ENCODE results near the gene KIAA0232.
"Not testable (repeated sequence)": the region's sequence is repeated elsewhere in the genome, so short reads cannot be mapped to it uniquely, and the experiment has no call there.

KIAA0232 gene

DNA sequence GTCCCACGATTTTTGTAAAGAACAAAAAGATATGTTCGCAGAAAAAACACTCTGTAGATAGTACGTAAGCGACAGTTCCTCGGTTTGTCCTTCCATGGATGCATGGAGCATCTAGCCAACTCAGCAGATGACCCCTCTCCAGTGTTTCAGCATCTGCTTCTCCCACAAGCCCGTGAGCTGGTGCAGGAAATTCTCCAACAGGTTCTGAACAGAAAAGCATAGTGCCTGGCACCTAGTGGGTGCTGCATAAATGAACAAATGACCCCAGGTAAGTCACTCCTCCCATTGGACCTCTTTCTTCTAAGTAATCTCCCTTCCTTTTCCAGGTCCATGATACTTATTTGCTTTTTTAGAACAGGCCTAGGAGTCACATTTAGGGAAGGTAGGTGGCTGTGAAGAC lies 966 bp upstream of the KIAA0232 start:
- Histone ChIP-seq H3K27me3 (no peaks in the 10 kb centered on the region; the same call in 1 of the 2 replicates), H3K4me3 (ENCODE audit: low read depth, low read length) (peak overlapping the region; percentile 58), H3K9me3 (no peaks in the 10 kb centered on the region), H3K36me3 (peaks cover 4% of the 10 kb centered on the region; the same call in 1 of the 2 replicates), H3K4me1 (0 out of 2 replicates have a peak, but pooled peaks cover 2% of the 10 kb centered on the region)
- no peak for DNase-seq
- TF ChIP-seq, protein P1, sequence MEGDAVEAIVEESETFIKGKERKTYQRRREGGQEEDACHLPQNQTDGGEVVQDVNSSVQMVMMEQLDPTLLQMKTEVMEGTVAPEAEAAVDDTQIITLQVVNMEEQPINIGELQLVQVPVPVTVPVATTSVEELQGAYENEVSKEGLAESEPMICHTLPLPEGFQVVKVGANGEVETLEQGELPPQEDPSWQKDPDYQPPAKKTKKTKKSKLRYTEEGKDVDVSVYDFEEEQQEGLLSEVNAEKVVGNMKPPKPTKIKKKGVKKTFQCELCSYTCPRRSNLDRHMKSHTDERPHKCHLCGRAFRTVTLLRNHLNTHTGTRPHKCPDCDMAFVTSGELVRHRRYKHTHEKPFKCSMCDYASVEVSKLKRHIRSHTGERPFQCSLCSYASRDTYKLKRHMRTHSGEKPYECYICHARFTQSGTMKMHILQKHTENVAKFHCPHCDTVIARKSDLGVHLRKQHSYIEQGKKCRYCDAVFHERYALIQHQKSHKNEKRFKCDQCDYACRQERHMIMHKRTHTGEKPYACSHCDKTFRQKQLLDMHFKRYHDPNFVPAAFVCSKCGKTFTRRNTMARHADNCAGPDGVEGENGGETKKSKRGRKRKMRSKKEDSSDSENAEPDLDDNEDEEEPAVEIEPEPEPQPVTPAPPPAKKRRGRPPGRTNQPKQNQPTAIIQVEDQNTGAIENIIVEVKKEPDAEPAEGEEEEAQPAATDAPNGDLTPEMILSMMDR (IDR thresholded peaks at IDR 0.05; ENCODE audit: low read depth, low read length) = no peak

DNA sequence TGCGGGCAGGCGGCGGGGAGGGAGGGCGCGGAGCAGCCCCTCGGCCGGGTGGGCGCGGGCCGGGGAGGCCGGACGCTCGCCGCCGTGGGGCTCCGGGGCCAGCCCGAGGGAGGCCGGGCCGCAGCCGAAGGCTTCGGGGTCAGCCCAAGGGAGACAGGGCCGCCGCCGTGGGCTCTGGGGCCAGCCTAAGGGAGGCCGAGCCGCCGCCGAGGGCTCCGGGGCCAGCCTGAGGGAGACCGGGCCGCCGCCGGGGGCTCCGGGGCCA lies 251 bp downstream of the KIAA0232 start:
- TF ChIP-seq, protein P1 (IDR thresholded peaks at IDR 0.05; ENCODE audit: low read depth, low read length) = no peak
- Histone ChIP-seq H3K27me3 (no peaks in the 10 kb centered on the region; the same call in 1 of the 2 replicates), H3K4me3 (ENCODE audit: low read depth, low read length) (peak overlapping the region; percentile 92), H3K4me1 (0 out of 2 replicates have a peak, but pooled peaks cover 2% of the 10 kb centered on the region), H3K9me3 (no peaks in the 10 kb centered on the region), H3K36me3 (peaks cover 4% of the 10 kb centered on the region; the same call in 1 of the 2 replicates)
- DNase-seq = no peak

DNA sequence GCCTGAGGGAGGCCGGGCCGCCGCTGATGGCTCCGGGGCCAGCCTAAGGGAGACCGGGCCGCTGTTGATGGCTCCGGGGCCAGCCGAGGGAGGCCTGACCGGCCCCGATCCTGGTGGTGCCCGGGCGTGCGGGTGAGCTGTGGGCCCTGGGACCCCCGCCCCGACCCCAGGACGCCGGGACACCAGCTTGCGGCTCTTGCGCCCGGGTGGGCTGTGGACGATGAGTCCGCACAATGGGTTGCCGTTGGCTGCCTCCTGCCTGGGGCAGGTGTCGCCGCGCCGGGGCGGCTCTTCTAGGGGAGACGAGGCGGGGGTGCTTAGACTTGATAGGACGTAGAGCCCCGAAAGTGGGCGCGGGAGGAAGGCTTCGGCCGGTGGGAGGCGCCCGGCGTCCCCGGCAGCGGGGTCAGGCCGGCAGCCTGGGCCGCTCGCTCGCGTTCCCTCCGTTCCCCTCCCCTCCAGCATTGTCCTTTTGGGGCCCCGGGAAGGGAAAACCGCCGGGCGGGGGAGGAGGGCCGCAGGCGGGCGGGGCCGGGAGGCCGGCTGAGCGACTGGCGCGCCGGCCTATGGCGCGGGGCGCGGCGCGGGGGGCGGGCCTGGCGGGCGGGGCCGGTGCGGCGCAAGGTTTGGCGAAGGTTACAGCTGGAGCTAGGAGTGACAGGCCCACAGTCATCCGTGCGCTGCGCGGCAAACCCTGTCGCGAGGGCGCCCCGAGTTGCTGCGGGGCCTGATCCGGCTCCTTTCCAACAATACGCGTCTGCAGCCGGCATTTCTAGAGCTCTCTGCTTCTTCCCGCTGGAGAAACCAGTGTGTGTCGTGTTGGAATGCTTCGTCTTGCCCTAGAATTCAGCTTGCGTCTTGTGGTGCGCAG lies 819 bp downstream of the KIAA0232 start:
- TF ChIP-seq, protein P1 (IDR thresholded peaks at IDR 0.05; ENCODE audit: low read depth, low read length) = 0 out of 2 replicates have a peak, but pooled peaks have one; percentile 7
- Histone ChIP-seq H3K27me3 (no peaks in the 10 kb centered on the region; the same call in 1 of the 2 replicates), H3K4me3 (ENCODE audit: low read depth, low read length) (peak overlapping the region; percentile 92), H3K9me3 (no peaks in the 10 kb centered on the region), H3K36me3 (peaks cover 4% of the 10 kb centered on the region; the same call in 1 of the 2 replicates), H3K4me1 (0 out of 2 replicates have a peak, but pooled peaks cover 2% of the 10 kb centered on the region)
- peak; percentile 92 for DNase-seq

DNA sequence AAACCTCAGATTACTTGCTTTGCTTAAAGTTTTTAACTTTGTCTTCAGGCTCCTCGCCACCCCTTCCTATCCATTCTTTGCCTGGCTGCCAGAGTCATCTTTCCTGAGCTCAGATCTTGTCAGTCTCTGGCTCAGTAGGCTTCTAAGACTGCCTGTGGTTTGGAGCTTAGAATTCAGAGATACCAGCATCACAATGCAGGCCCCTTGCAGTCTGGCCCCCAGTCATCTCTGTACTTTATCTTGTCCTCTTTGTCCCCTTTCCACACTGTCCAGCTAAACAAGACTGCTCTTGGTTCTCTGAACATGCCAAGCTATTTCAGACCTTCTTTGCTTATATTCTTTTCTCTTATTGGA lies 3.0 kb downstream of the KIAA0232 start:
- no peak for DNase-seq
- Histone ChIP-seq H3K4me1 (no peaks in the 10 kb centered on the region), H3K4me3 (ENCODE audit: low read depth, low read length) (no peak overlapping the region), H3K9me3 (no peaks in the 10 kb centered on the region), H3K36me3 (peaks cover 6% of the 10 kb centered on the region), H3K27me3 (no peaks in the 10 kb centered on the region; the same call in 1 of the 2 replicates)
- TF ChIP-seq, protein P1 (IDR thresholded peaks at IDR 0.05; ENCODE audit: low read depth, low read length) = no peak

DNA sequence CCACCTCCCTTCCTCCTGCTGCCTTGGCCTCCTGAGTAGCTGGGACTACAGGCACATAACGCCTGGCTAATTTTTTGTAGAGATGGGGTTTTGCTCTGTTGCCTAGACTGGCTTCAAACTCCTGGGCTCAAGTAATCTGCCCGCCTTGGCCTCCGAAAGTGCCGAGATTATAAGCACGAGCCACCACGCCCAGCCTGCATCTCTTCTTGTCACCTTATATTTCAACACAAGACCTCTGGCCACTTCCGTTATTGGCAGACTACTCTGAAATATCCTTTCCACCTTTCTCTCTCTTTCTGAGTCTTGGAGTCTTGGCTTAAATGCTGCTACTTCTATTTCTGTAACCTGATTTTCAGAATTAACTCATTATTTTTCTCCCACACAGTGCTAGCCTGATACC lies 5.6 kb downstream of the KIAA0232 start:
- Histone ChIP-seq H3K4me1 (no peaks in the 10 kb centered on the region), H3K36me3 (peaks cover 15% of the 10 kb centered on the region), H3K27me3 (no peaks in the 10 kb centered on the region), H3K9me3 (no peaks in the 10 kb centered on the region), H3K4me3 (ENCODE audit: low read depth, low read length) (no peak overlapping the region)
- TF ChIP-seq, protein P1 (IDR thresholded peaks at IDR 0.05; ENCODE audit: low read depth, low read length) = no peak
- DNase-seq = no peak

DNA sequence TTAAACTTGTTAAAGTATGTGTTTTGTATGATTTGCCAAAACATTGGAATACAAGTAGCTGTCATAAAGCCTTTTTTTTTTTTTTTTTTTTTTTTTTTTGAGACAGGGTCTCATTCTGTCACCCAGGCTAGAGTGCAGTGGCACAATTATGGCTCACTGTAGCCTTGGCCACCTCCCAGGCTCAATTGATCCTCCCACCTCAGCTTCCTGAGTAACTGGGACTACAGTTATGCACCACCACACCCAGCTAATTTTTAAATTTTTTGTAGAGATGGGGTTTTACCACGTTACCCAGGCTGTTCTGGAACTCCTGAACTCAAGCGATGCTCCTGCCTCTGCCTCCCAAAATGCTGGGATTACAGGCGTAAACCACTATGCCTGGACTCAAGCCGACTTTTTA lies 8.7 kb downstream of the KIAA0232 start:
- not testable (repeated sequence) for H3K4me1 ChIP-seq

DNA sequence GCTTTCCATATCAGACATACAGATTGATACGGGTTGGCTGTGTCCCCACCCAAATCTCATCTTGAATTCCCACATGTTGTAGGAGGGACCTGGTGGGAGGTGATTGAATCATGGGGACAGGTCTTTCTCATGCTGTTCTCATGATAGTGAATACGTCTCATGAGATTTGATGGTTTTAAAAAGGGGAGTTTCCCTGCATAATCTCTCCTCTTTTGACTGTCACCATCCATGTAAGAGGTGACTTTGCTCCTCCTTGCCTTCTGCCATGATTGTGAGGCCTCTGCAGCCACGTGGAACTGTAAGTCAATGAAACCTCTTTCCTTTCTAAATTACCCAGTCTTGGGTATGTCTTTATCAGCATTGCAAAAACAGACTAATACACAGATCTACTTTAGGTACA lies 9.3 kb downstream of the KIAA0232 start:
- H3K27me3 ChIP-seq; H3K9me3 ChIP-seq; H3K4me1 ChIP-seq; H3K4me3 ChIP-seq (ENCODE audit: low read depth, low read length); DNase-seq: not testable (repeated sequence)
- peaks cover 15% of the 10 kb centered on the region for H3K36me3 ChIP-seq

More for the DNA sequence above, 8.7 kb downstream of the KIAA0232 start:
- not testable (repeated sequence) for H3K4me3 ChIP-seq (ENCODE audit: low read depth, low read length); H3K9me3 ChIP-seq; H3K27me3 ChIP-seq; DNase-seq
- H3K36me3 ChIP-seq = peaks cover 15% of the 10 kb centered on the region
